ENCODE measurements around the gene DTX2.
A peak's percentile ranks its signal among the peaks of the same experiment; 100 is the strongest.
"Not testable (repeated sequence)": the region's sequence is repeated elsewhere in the genome, so short reads cannot be mapped to it uniquely, and the experiment has no call there.

The DTX2 gene

DNA sequence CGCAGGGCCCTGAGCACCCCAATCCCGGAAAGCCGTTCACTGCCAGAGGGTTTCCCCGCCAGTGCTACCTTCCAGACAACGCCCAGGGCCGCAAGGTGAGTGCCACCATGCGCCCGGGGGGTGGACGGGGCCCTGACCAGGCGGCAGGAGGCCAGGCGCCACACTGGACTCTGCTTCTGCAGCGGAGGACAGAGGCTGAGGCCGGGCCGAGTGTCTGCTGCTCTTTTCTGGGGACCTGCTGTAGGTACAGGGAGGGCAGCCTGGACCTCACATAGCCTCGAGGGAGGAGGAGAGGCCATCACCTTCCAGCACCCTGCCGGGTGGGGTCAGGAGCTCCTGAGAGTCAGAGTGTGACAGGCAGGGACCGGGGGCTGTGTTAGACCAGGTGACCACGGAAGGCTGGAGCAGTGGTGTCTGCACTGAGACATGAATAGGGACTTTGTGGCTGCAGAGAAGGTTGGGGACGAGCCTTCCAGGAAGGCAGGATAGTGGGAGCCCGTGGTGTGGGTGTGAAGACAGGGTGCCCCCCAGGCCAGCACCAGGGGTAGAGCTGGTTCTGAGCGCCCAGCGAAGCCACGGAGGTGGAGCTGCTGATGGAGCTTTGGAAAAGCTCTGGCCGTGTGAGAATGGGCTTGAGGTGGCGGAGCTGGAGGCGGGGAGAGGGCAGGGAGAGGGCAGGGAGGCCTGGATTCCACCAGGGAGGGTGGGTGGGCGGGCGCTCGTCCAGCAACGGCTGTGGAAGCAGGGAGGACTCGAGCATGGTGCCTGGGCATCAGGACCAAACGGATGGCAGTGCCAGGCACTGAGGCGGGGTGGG lies 43.0 kb downstream of the DTX2 start:
- intact Hi-C loops (cut with DNase I; ENCODE audit: low total_unique reads); H3K4me1 ChIP-seq; H3K27ac ChIP-seq; H3K9me3 ChIP-seq; H3K27me3 ChIP-seq; H3K4me3 ChIP-seq: not testable (repeated sequence)
- peaks cover 14 to 56% (median 32%) of the 10 kb centered on the region in 3 donors for H3K36me3 ChIP-seq
- DNase-seq, result peak in 1 of 2 donors; percentile 48

DNA sequence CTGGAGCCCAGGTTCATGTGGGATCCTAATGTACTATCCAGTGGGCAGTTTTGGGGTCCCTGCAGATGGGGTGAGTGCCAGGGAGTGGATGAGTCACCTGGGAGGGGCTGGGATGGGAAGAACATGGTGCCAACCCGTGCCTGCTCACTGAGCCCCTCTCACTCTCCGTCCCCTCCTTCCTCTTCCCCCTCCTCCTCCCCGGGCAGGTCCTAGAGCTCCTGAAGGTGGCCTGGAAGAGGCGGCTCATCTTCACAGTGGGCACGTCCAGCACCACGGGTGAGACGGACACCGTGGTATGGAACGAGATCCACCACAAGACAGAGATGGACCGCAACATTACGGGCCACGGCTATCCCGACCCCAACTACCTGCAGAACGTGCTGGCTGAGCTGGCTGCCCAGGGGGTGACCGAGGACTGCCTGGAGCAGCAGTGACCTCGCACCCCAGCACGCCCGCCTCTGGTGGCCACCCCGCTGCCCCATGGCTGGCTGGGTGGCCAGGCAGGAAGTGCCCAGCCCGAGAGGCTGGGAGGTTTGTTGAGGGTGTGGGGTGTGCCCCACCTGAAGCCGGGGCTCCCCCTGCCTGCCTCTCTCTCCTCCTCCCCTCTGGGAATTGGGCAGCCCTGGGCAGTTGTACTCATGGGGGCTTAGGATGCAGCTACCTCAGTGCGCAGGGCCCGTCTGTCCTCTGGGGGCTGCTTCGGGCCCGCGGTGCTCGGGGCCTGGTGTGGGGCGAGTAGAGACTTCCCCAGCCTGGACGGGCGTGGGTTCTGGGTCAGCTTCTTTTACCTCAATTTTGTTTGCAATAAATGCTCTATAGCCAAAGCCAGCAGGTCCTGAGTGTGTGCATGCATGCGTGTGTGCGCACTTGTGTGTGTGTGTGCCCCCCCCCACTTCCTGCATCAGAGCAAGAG lies 43.9 kb downstream of the DTX2 start:
- peak in 1 of 2 donors; percentile 59 for DNase-seq
- TF ChIP-seq, protein P1, sequence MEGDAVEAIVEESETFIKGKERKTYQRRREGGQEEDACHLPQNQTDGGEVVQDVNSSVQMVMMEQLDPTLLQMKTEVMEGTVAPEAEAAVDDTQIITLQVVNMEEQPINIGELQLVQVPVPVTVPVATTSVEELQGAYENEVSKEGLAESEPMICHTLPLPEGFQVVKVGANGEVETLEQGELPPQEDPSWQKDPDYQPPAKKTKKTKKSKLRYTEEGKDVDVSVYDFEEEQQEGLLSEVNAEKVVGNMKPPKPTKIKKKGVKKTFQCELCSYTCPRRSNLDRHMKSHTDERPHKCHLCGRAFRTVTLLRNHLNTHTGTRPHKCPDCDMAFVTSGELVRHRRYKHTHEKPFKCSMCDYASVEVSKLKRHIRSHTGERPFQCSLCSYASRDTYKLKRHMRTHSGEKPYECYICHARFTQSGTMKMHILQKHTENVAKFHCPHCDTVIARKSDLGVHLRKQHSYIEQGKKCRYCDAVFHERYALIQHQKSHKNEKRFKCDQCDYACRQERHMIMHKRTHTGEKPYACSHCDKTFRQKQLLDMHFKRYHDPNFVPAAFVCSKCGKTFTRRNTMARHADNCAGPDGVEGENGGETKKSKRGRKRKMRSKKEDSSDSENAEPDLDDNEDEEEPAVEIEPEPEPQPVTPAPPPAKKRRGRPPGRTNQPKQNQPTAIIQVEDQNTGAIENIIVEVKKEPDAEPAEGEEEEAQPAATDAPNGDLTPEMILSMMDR (IDR thresholded peaks at IDR 0.05), result no peak
- peaks cover 0 to 6% (median 0%) of the 10 kb centered on the region in 4 donors for H3K4me1 ChIP-seq
- H3K36me3 ChIP-seq, result peaks cover 14 to 56% (median 32%) of the 10 kb centered on the region in 3 donors
- H3K9me3 ChIP-seq, result no peaks in the 10 kb centered on the region
- intact Hi-C loops (cut with DNase I; ENCODE audit: low total_unique reads), result no loop called here
- H3K27me3 ChIP-seq, result no peaks in the 10 kb centered on the region
- H3K4me3 ChIP-seq, result no peak overlapping the region
- no peak overlapping the region for H3K27ac ChIP-seq

- no peak overlapping the region for H3K27ac ChIP-seq
- intact Hi-C loops (cut with DNase I; ENCODE audit: low total_unique reads), result no loop called here
- H3K36me3 ChIP-seq, result peaks cover 14 to 50% (median 32%) of the 10 kb centered on the region in 3 donors
- TF ChIP-seq, protein P1 (IDR thresholded peaks at IDR 0.05), result no peak
- H3K4me1 ChIP-seq, result peaks cover 0 to 7% (median 0%) of the 10 kb centered on the region in 4 donors
- DNase-seq, result no peak
- no peak overlapping the region for H3K4me3 ChIP-seq
- no peaks in the 10 kb centered on the region for H3K9me3 ChIP-seq
- H3K27me3 ChIP-seq, result no peaks in the 10 kb centered on the region
Observed at GRCh38 chr7:76506081-76506440, 44.6 kb downstream of the DTX2 start.

DNA sequence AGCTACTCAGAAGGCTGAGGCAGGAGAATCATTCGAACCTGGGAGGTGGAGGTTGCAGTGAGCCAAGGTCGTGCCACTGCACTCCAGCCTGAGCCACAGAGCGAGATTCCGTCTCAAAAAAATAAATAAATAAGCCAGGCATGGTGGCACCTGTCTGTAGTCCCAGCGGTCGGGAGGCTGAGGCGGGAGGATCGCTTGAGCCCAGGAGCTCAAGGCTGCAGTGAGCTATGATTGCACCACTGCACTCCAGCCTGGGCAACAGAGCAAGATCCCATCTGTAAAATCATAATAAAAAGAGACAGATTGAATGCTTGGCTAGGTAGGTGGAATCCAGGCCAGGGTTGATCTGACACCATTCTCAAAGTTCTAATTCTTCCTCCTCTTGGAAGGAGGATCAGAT lies 45.1 kb downstream of the DTX2 start:
- H3K27me3 ChIP-seq; H3K27ac ChIP-seq; intact Hi-C loops (cut with DNase I; ENCODE audit: low total_unique reads); H3K4me3 ChIP-seq; H3K4me1 ChIP-seq; H3K9me3 ChIP-seq: not testable (repeated sequence)
- peaks cover 14 to 45% (median 32%) of the 10 kb centered on the region in 3 donors for H3K36me3 ChIP-seq
- peak in 1 of 2 donors; percentile 24 for DNase-seq

DNA sequence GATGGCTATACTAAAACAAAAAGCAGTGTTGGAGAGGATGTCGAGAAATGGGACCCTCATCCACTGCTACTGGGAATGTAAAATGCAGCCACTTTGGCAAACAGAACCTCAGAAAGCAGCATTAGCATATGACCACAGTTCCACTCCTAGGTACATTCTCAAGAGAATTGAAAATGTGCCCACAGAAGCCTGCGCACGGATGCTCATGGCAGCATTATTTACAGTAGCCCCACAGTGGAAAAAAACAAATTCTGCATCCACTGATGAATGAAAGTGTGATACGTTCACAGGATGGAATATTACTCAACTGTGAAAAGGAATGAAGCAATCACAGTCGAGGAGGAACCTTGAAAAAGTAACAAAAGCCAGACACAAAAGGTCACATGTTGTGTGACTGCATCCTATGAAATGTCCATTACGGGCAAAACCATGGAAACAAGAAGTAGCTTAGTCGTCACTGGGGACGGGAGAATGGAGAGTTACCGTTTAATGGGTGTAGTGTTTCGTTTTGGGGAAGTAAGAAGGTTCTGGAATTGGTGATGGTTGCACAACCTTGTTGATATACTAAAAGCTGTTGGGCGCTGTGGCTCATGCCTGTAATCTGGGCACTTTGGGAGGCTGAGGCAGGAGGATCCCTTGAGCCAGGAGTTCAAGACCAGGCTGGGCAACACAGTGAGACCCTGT lies 46.4 kb downstream of the DTX2 start:
- TF ChIP-seq, protein P1 (IDR thresholded peaks at IDR 0.05), result no peak
- H3K27me3 ChIP-seq, result peaks cover 0 to under 1% of the 10 kb centered on the region in 2 donors
- H3K9me3 ChIP-seq, result no peaks in the 10 kb centered on the region
- peaks cover 14 to 35% (median 20%) of the 10 kb centered on the region in 3 donors for H3K36me3 ChIP-seq
- DNase-seq, result peak in 1 of 2 donors; percentile 43
- no peak overlapping the region for H3K27ac ChIP-seq
- H3K4me3 ChIP-seq, result no peak overlapping the region
- peaks cover 0 to 7% (median 0%) of the 10 kb centered on the region in 4 donors for H3K4me1 ChIP-seq
- intact Hi-C loops (cut with DNase I; ENCODE audit: low total_unique reads), result no loop called here

All from tibial artery (tissue), 4 donors.